Posterior vena cava (tissue), 2 donors: ENCODE data around the gene GALNT14. TPM values are rescaled to one million over a fixed set of nuclear protein-coding genes. Genes with fewer than 3 reads are reported as not detected.

Experiments
- DNase-seq: peaks from one replicate; pipeline ENCODE4 v3.0.0-alpha.2; 2020; ENCODE audit warnings: low spot score
- intact Hi-C, 2 donors: fragments of 100-400 bp; cut with DNase I; formaldehyde crosslinking; loops; one replicate each; pipeline versions ENCODE4 v1.14.1 to v1.14.2; 2022 to 2023
- total RNA-seq, 2 donors: library from RNA; stranded (reverse); fragmentation: NEBNext Ultra II Directional; extraction: Animal tissue kit (Norgen Biotek cat#: 25700); gene quantifications; one replicate each; pipeline ENCODE4 v1.2.1, GENCODE V29; 2021
- donor health status: DM: yes; HTN: yes; CAD: no.
- donor health status: DM: yes; HTN: yes; CAD: no.

GALNT14 gene
- total RNA-seq, 2 donors from 2014 or later = 1.1 TPM

GRCh38 chr2:30966786-30967185 is 171.5 kb downstream of the GALNT14 start:
- intact Hi-C loops = no loop called here

GRCh38 chr2:30965022-30965531 is 173.2 kb downstream of the GALNT14 start:
- DNase-seq = no peak
- intact Hi-C loops = no loop called here

More at GRCh38 chr2:30966786-30967185, 171.5 kb downstream of the GALNT14 start:
- DNase-seq = no peak

GRCh38 chr2:30964334-30965005 is 173.8 kb downstream of the GALNT14 start:
- intact Hi-C loops = no loop called here
- DNase-seq = no peak

GRCh38 chr2:30963184-30963583 is 175.1 kb downstream of the GALNT14 start:
- no peak for DNase-seq
- intact Hi-C loops = no loop called here

GRCh38 chr2:30960213-30960612 is 178.0 kb downstream of the GALNT14 start:
- intact Hi-C loops = no loop called here
- no peak for DNase-seq

GRCh38 chr2:30959653-30960052 is 178.6 kb downstream of the GALNT14 start:
- intact Hi-C loops = no loop called here
- no peak for DNase-seq

- no peak for DNase-seq
- intact Hi-C loops = no loop called here
These were observed 179.3 kb downstream of the GALNT14 start for GRCh38 chr2:30958918-30959265.

GRCh38 chr2:30958193-30958917 is 179.9 kb downstream of the GALNT14 start:
- intact Hi-C loops = no loop called here

GRCh38 chr2:30957591-30957990 is 180.6 kb downstream of the GALNT14 start:
- no peak for DNase-seq
- intact Hi-C loops = no loop called here

More at GRCh38 chr2:30958193-30958917, 179.9 kb downstream of the GALNT14 start:
- DNase-seq = no peak

GRCh38 chr2:30956995-30957394 is 181.2 kb downstream of the GALNT14 start:
- intact Hi-C loops = no loop called here
- DNase-seq = no peak

GRCh38 chr2:30955516-30956132 is 182.6 kb downstream of the GALNT14 start:
- intact Hi-C loops = no loop called here
- no peak for DNase-seq

GRCh38 chr2:30950339-30950738 is 187.9 kb downstream of the GALNT14 start:
- no peak for DNase-seq
- intact Hi-C loops = no loop called here

- intact Hi-C loops = no loop called here
- no peak for DNase-seq
These were observed 188.8 kb downstream of the GALNT14 start for GRCh38 chr2:30949435-30949834.

- intact Hi-C loops = no loop called here
- DNase-seq = no peak
These were observed 189.4 kb downstream of the GALNT14 start for GRCh38 chr2:30948857-30949256.

GRCh38 chr2:30948130-30948529 is 190.1 kb downstream of the GALNT14 start:
- no peak for DNase-seq
- intact Hi-C loops = no loop called here

GRCh38 chr2:30947686-30948085 is 190.6 kb downstream of the GALNT14 start:
- intact Hi-C loops = no loop called here
- DNase-seq = no peak

- intact Hi-C loops = no loop called here
- DNase-seq = no peak
These were observed 195.8 kb downstream of the GALNT14 start for GRCh38 chr2:30942419-30942818.

- intact Hi-C loops = no loop called here
- no peak for DNase-seq
These were observed 197.4 kb downstream of the GALNT14 start for GRCh38 chr2:30940839-30941238.

GRCh38 chr2:30939364-30939763 is 198.9 kb downstream of the GALNT14 start:
- intact Hi-C loops = no loop called here
- DNase-seq = no peak

- intact Hi-C loops = no loop called here
- no peak for DNase-seq
These were observed 200.0 kb downstream of the GALNT14 start for GRCh38 chr2:30938196-30938595.
